ENCODE results near the gene BNIPL. TPM values are rescaled to one million over a fixed set of nuclear protein-coding genes. Genes with fewer than 3 reads are reported as not detected.

Gene BNIPL
- polyA plus RNA-seq, 1 donor (not counting 4 experiments of a cell fraction or from before 2014, with no cell fraction given) = 9.8 TPM

DNA sequence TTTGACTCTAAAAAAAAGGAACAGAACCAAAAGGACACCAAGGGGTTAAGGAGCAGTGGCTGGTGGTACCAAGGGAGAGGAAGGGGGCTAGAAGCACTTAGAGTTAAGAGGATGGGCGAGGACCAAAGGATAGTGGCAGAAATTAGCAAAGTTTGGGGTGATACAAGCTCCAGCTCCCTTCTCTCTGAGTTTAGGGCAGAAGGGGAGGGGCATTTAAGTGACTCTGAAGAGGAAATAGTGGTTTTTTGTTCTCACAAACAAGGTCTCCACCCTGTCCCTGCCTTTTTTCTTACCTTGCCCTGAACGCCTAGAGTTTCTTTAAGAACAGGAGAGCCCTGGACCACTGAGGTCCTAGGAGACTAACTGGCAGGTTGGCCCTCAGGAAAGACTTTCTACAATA lies 19.8 kb downstream of the BNIPL start:
- H4K20me1 ChIP-seq (ENCODE audit: control insufficient read depth, extremely low read depth, insufficient read depth, low read length) = peaks cover 27% of the 10 kb centered on the region
- H3K4me3 ChIP-seq (ENCODE audit: control insufficient read depth in 2 of 3, extremely low read depth in 1 of 3, insufficient read depth in 2 of 3, low read depth in 1 of 3, low read length in 3 of 3) = peak overlapping the region in 1 of 3 experiments; percentile 47
- peak overlapping the region; percentile 44 for H3K27ac ChIP-seq (ENCODE audit: control insufficient read depth, insufficient read depth, low read length)
- H3K4me1 ChIP-seq (ENCODE audit: control insufficient read depth, extremely low read depth, insufficient read depth, low read length) = peaks cover 51% of the 10 kb centered on the region
- TF ChIP-seq EZH2 (IDR thresholded peaks at IDR 0.05; ENCODE audit: low read length) = no peak
- no peak for TF ChIP-seq CTCF (optimal IDR thresholded peaks at IDR 0.05 in 1 of 3, IDR thresholded peaks at IDR 0.05 in 1 of 3, conservative IDR thresholded peaks at IDR 0.05 in 1 of 3; ENCODE audit: extremely low read depth in 1 of 3, insufficient read depth in 2 of 3, low read length in 3 of 3)
- H2AFZ ChIP-seq (ENCODE audit: control insufficient read depth, low read length) = no peak overlapping the region
- peak overlapping the region; percentile 77 for H3K4me2 ChIP-seq (ENCODE audit: control insufficient read depth, extremely low read depth, insufficient read depth, low read depth, low read length)
- FAIRE-seq (no peak), DNase-seq (ENCODE audit: low read depth, low spot score) (no peak)
- H3K79me2 ChIP-seq (ENCODE audit: control insufficient read depth, insufficient read depth, low read length) = peaks cover 58% of the 10 kb centered on the region
- H3K9me1 ChIP-seq (ENCODE audit: control insufficient read depth, extremely low read depth, insufficient read depth, low read length) = peaks cover 17% of the 10 kb centered on the region
- no peaks in the 10 kb centered on the region for H3K27me3 ChIP-seq (ENCODE audit: control insufficient read depth, extremely low read depth, insufficient read depth, low read length)
- peaks cover 44 to 61% of the 10 kb centered on the region in 2 experiments for H3K36me3 ChIP-seq (ENCODE audit: control insufficient read depth in 2 of 2, extremely low read depth in 1 of 2, insufficient read depth in 2 of 2, low read length in 2 of 2)
- no peak overlapping the region for H3K9ac ChIP-seq (ENCODE audit: control insufficient read depth, extremely low read depth, insufficient read depth, low read length)
- dilution Hi-C loops (cut with MboI; ENCODE audit: extremely low pct_ligation_motif_present, low sequenced_read_pairs) = no loop called here
- H3K9me3 ChIP-seq (ENCODE audit: control insufficient read depth, low read depth, low read length) = no peaks in the 10 kb centered on the region

DNA sequence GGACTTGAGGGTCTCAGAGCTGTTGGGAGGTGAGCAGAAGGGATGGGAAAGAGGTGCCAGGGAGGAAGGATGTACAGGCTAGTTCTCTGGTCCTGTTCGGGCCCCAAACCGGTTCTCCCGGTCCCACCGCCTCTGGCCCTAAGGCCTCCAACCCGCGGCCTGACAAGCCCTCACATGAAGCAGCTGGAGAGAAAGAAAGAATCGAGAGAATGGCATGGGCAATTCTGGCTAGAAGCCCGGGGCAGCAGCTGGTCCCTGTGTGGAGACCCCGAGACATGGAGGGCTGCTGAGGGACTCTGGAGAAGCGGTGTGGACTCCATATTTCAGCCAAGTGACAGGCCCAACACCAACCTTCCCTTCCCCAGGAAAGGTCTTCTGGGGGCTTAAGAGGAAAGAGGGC lies 22.3 kb downstream of the BNIPL start:
- peaks cover 64% of the 10 kb centered on the region for H3K79me2 ChIP-seq (ENCODE audit: control insufficient read depth, insufficient read depth, low read length)
- no peaks in the 10 kb centered on the region for H3K27me3 ChIP-seq (ENCODE audit: control insufficient read depth, extremely low read depth, insufficient read depth, low read length)
- H3K9me3 ChIP-seq (ENCODE audit: control insufficient read depth, low read depth, low read length) = no peaks in the 10 kb centered on the region
- peak overlapping the region; percentile 95 to 100 (median 99) for H3K4me3 ChIP-seq (ENCODE audit: control insufficient read depth in 2 of 3, extremely low read depth in 1 of 3, insufficient read depth in 2 of 3, low read depth in 1 of 3, low read length in 3 of 3)
- H3K36me3 ChIP-seq (ENCODE audit: control insufficient read depth in 2 of 2, extremely low read depth in 1 of 2, insufficient read depth in 2 of 2, low read length in 2 of 2) = peaks cover 30 to 41% of the 10 kb centered on the region in 2 experiments
- H3K4me2 ChIP-seq (ENCODE audit: control insufficient read depth, extremely low read depth, insufficient read depth, low read depth, low read length) = peak overlapping the region; percentile 99
- no peak overlapping the region for H2AFZ ChIP-seq (ENCODE audit: control insufficient read depth, low read length)
- H3K9ac ChIP-seq (ENCODE audit: control insufficient read depth, extremely low read depth, insufficient read depth, low read length) = peak overlapping the region; percentile 94
- peak overlapping the region; percentile 94 for H3K27ac ChIP-seq (ENCODE audit: control insufficient read depth, insufficient read depth, low read length)
- TF ChIP-seq CTCF (optimal IDR thresholded peaks at IDR 0.05 in 1 of 3, IDR thresholded peaks at IDR 0.05 in 1 of 3, conservative IDR thresholded peaks at IDR 0.05 in 1 of 3; ENCODE audit: extremely low read depth in 1 of 3, insufficient read depth in 2 of 3, low read length in 3 of 3) (no peak), EZH2 (IDR thresholded peaks at IDR 0.05; ENCODE audit: low read length) (no peak)
- peaks cover 17% of the 10 kb centered on the region for H3K9me1 ChIP-seq (ENCODE audit: control insufficient read depth, extremely low read depth, insufficient read depth, low read length)
- DNase-seq (ENCODE audit: low read depth, low spot score) (no peak), FAIRE-seq (no peak)
- peaks cover 63% of the 10 kb centered on the region for H3K4me1 ChIP-seq (ENCODE audit: control insufficient read depth, extremely low read depth, insufficient read depth, low read length)
- dilution Hi-C loops (cut with MboI; ENCODE audit: extremely low pct_ligation_motif_present, low sequenced_read_pairs) = no loop called here
- H4K20me1 ChIP-seq (ENCODE audit: control insufficient read depth, extremely low read depth, insufficient read depth, low read length) = peaks cover 25% of the 10 kb centered on the region

Measured in keratinocyte (primary cell).